A549 (cell line): Measurements from ENCODE around the gene FRYL. TPM values are rescaled to one million over a fixed set of nuclear protein-coding genes. Genes with fewer than 3 reads are reported as not detected.

Source experiments
- ATAC-seq, 2 experiments: fragments of 200-7000 bp in 1 of 2; fragments of >200 bp in 1 of 2; cut with Nextera tagmentation in 1 of 2; cut with Tn5 transposase in 1 of 2; 3 replicates each; pipeline versions ENCODE4 v1.8.0 to v1.9.1; 2018 to 2020; ENCODE audit warnings: mild to moderate bottlenecking in 1 of 2, moderate library complexity in 1 of 2
- CTCF ChIA-PET: fragments of 300-600 bp; sonication (Branson Sonifier 250); formaldehyde crosslinking; extraction: SDS; loops from one replicate; lab custom pipeline; 2021; ENCODE audit warnings: antibody characterized with exemption, inconsistent platforms; lab: Yijun Ruan, JAX
- POLR2A ChIA-PET: fragments of 350-600 bp; formaldehyde crosslinking; extraction: SDS; loops from one replicate; lab custom pipeline; 2021; ENCODE audit warnings: antibody characterized with exemption, inconsistent platforms; lab: Yijun Ruan, JAX
- DNase-seq, 2 experiments: peaks; one replicate each; pipeline versions ENCODE4 v3.0.0 to v3.0.0-alpha.2; 2011 to 2016; ENCODE audit warnings: low read depth in 1 of 2, low spot score in 1 of 2
- FAIRE-seq: peaks from 2 replicates; lab custom pipeline; 2011; peaks lifted over from hg19 to GRCh38; lab: Jason Lieb, UNC
- H3K27ac ChIP-seq, 2 experiments: fragments of >200 bp; sonication (Bioruptor Twin); formaldehyde crosslinking; 3 replicates each; pipeline ENCODE4 v1.5.1; 2016 to 2017
- H3K4me1 ChIP-seq: fragments of >200 bp; sonication (Bioruptor Twin); formaldehyde crosslinking; 3 replicates; pipeline ENCODE4 v1.6.1; 2016
- H3K4me2 ChIP-seq: fragments of >200 bp; sonication (Bioruptor Twin); formaldehyde crosslinking; 3 replicates; pipeline ENCODE4 v1.6.1; 2016
- H3K4me3 ChIP-seq: fragments of >200 bp; sonication (Bioruptor Twin); formaldehyde crosslinking; 3 replicates; pipeline ENCODE4 v1.5.1; 2016
- H3K9me3 ChIP-seq: fragments of >200 bp; sonication (Bioruptor Twin); formaldehyde crosslinking; 3 replicates; pipeline ENCODE4 v1.6.1; 2016
- CEBPB ChIP-seq, 2 experiments: fragments of >200 bp in 1 of 2; sonication (Bioruptor Twin) in 1 of 2; formaldehyde crosslinking in 1 of 2; IDR thresholded peaks; 2 replicates each; pipeline ENCODE4 v1.6.1; 2012 to 2016
- CHD4 ChIP-seq: fragments of 200-600 bp; sonication (generic); IDR thresholded peaks from 2 replicates; pipeline ENCODE4 v1.6.1; 2016; ENCODE audit warnings: antibody characterized with exemption, mild to moderate bottlenecking, borderline replicate concordance
- EHF ChIP-seq: fragments of 250-450 bp; sonication (Bioruptor Pico); IDR thresholded peaks from 2 replicates; pipeline ENCODE4 v1.5.0; 2020; ENCODE audit warnings: mild to moderate bottlenecking
- EHMT2 ChIP-seq: fragments of 200-600 bp; sonication (generic); IDR thresholded peaks from 2 replicates; pipeline ENCODE4 v1.6.1; 2016; ENCODE audit warnings: antibody characterized with exemption, low read depth, mild to moderate bottlenecking, moderate library complexity
- ESRRA ChIP-seq: fragments of 150-350 bp; IDR thresholded peaks from 2 replicates; pipeline ENCODE4 v1.6.1; 2014; ENCODE audit warnings: mild to moderate bottlenecking, low read length, borderline replicate concordance
- FOSB ChIP-seq: fragments of 250-450 bp; sonication (Bioruptor Pico); IDR thresholded peaks from 2 replicates; pipeline ENCODE4 v1.5.0; 2020; ENCODE audit warnings: mild to moderate bottlenecking, moderate library complexity
- FOSL2 ChIP-seq, 2 experiments: fragments of 450-650 bp in 1 of 2; fragments of >200 bp in 1 of 2; sonication (Bioruptor Twin) in 1 of 2; formaldehyde crosslinking; IDR thresholded peaks; 2 replicates each; pipeline versions ENCODE4 v1.5.0 to v1.6.1; 2016 to 2020; ENCODE audit warnings: mild to moderate bottlenecking in 1 of 2, moderate library complexity in 1 of 2
- GATA3 ChIP-seq: IDR thresholded peaks from 2 replicates; pipeline ENCODE4 v1.6.1; 2012; ENCODE audit warnings: borderline replicate concordance
- KDM1A ChIP-seq: fragments of 200-600 bp; sonication (generic); IDR thresholded peaks from 2 replicates; pipeline ENCODE4 v1.6.1; 2016; ENCODE audit warnings: low read depth, mild to moderate bottlenecking
- MAFK ChIP-seq: fragments of 450-650 bp; IDR thresholded peaks from 2 replicates; pipeline ENCODE4 v1.6.1; 2014; ENCODE audit not compliant: partially characterized antibody
- MAZ ChIP-seq: fragments of 150-350 bp; IDR thresholded peaks from 2 replicates; pipeline ENCODE4 v1.6.1; 2014; ENCODE audit warnings: antibody characterized with exemption, low read depth, low read length, borderline replicate concordance
- NPAS2 ChIP-seq: fragments of 250-450 bp; sonication (Bioruptor Pico); IDR thresholded peaks from 2 replicates; pipeline ENCODE4 v1.8.0; 2022; ENCODE audit warnings: mild to moderate bottlenecking, moderate library complexity, borderline replicate concordance
- NR3C1 ChIP-seq: fragments of >200 bp; sonication (Bioruptor Twin); formaldehyde crosslinking; IDR thresholded peaks from 3 replicates; pipeline ENCODE4 v1.6.1; 2017
- PHF8 ChIP-seq: fragments of 200-600 bp; sonication (generic); IDR thresholded peaks from 2 replicates; pipeline ENCODE4 v1.6.1; 2016; ENCODE audit warnings: low read depth, mild to moderate bottlenecking, antibody characterized with exemption, moderate library complexity, borderline replicate concordance
- POLR2A ChIP-seq: IDR thresholded peaks from 2 replicates; pipeline ENCODE4 v1.6.1; 2012; ENCODE audit warnings: mild to moderate bottlenecking, low read length
- SMC3 ChIP-seq: fragments of >200 bp; sonication (Bioruptor Twin); formaldehyde crosslinking; IDR thresholded peaks from 3 replicates; pipeline ENCODE4 v1.6.1; 2018; ENCODE audit warnings: inconsistent platforms
- SREBF2 ChIP-seq: fragments of 450-650 bp; IDR thresholded peaks from 2 replicates; pipeline ENCODE4 v1.6.1; 2014; ENCODE audit warnings: mild to moderate bottlenecking, moderate library complexity
- ZC3H11A ChIP-seq: fragments of 450-650 bp; IDR thresholded peaks from 2 replicates; pipeline ENCODE4 v1.6.1; 2014; ENCODE audit warnings: antibody characterized with exemption, mild to moderate bottlenecking
- ZFP36 ChIP-seq: fragments of 450-650 bp; IDR thresholded peaks from 2 replicates; pipeline ENCODE4 v1.6.1; 2014; ENCODE audit warnings: borderline replicate concordance; ENCODE audit not compliant: partially characterized antibody
- ZNF302 ChIP-seq: fragments of 250-450 bp; sonication (Bioruptor Pico); IDR thresholded peaks from 2 replicates; pipeline ENCODE4 v1.9.0; 2021; ENCODE audit warnings: inconsistent platforms, mild to moderate bottlenecking, moderate library complexity
- WGBS: methylation state at CpG from one replicate; pipeline ENCODE4 v1.1.6; 2017; ENCODE audit errors: missing lambda C conversion rate; 5-methylcytosine and 5-hydroxymethylcytosine counted together
- polyA plus RNA-seq, 4 experiments: library from polyadenylated mRNA; depleted of rRNA in 3 of 4; stranded (reverse); fragments of >200 nt; fragmentation: RNase III in 1 of 4; extraction: RNeasy Plus Mini Kit Qiagen cat#74134 plus additional on column Dnase treatment in 1 of 4; gene quantifications; 2 replicates in 3 of 4; 3 replicates in 1 of 4; pipeline ENCODE4 v1.2.3, GENCODE V29; 2011 to 2017
- TF ChIP-seq, protein P1 (sequence below): fragments of 200-600 bp; sonication (generic); IDR thresholded peaks from 2 replicates; pipeline ENCODE4 v1.6.1; 2016; ENCODE audit warnings: antibody characterized with exemption, mild to moderate bottlenecking, moderate library complexity
- TF ChIP-seq, protein P2 (sequence below): fragments of 250-450 bp; sonication (Bioruptor Pico); IDR thresholded peaks from 2 replicates; pipeline ENCODE4 v1.5.0; 2020; ENCODE audit warnings: low read depth, mild to moderate bottlenecking, moderate library complexity
- TF ChIP-seq, protein P3 (sequence below): fragments of 250-450 bp; sonication (Bioruptor Pico); IDR thresholded peaks from 2 replicates; pipeline ENCODE4 v1.5.0; 2021; ENCODE audit warnings: mild to moderate bottlenecking, moderate library complexity, borderline replicate concordance
- TF ChIP-seq, protein P4 (sequence below): fragments of 150-350 bp; IDR thresholded peaks from 2 replicates; pipeline ENCODE4 v1.6.1; 2014; ENCODE audit warnings: low read depth, mild to moderate bottlenecking, low read length
- TF ChIP-seq, protein P5 (sequence below): fragments of >200 bp; sonication (Bioruptor Twin); formaldehyde crosslinking; IDR thresholded peaks from 3 replicates; pipeline ENCODE4 v1.6.1; 2016

Gene FRYL
- polyA plus RNA-seq, 2 of the 4 experiments (the other 2 are of a cell fraction), result 7.1 to 21.1 TPM

DNA sequence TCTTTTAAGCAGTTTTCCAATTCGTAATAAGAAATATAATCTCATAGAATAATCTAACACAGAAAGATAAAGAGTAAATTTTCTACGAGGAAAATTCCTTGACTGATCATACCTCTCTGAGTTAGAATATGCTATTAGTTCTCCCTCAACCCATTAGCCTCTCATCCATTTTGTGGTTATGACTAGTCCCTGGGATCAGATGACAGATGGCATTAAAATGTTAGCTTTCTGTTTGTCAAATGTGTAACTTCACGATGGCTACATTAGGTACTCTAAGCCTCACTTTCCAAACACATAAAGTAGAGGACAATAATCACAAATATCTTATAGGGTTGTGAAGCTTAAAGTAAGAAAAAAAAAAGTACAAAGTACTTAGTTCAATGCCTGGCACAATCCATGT lies 177.9 kb downstream of the FRYL start:
- H3K4me3 ChIP-seq, result no peak overlapping the region
- H3K4me1 ChIP-seq, result peaks cover 26% of the 10 kb centered on the region
- TF ChIP-seq POLR2A (no peak), EHMT2 (no peak), KDM1A (no peak), ZFP36 (no peak), CHD4 (no peak), ESRRA (no peak), PHF8 (no peak), NPAS2 (CRISPR knock-in tag) (no peak), ZC3H11A (no peak), GATA3 (no peak), NR3C1 (no peak), SREBF2 (no peak), MAZ (no peak)
- TF ChIP-seq, protein P1, sequence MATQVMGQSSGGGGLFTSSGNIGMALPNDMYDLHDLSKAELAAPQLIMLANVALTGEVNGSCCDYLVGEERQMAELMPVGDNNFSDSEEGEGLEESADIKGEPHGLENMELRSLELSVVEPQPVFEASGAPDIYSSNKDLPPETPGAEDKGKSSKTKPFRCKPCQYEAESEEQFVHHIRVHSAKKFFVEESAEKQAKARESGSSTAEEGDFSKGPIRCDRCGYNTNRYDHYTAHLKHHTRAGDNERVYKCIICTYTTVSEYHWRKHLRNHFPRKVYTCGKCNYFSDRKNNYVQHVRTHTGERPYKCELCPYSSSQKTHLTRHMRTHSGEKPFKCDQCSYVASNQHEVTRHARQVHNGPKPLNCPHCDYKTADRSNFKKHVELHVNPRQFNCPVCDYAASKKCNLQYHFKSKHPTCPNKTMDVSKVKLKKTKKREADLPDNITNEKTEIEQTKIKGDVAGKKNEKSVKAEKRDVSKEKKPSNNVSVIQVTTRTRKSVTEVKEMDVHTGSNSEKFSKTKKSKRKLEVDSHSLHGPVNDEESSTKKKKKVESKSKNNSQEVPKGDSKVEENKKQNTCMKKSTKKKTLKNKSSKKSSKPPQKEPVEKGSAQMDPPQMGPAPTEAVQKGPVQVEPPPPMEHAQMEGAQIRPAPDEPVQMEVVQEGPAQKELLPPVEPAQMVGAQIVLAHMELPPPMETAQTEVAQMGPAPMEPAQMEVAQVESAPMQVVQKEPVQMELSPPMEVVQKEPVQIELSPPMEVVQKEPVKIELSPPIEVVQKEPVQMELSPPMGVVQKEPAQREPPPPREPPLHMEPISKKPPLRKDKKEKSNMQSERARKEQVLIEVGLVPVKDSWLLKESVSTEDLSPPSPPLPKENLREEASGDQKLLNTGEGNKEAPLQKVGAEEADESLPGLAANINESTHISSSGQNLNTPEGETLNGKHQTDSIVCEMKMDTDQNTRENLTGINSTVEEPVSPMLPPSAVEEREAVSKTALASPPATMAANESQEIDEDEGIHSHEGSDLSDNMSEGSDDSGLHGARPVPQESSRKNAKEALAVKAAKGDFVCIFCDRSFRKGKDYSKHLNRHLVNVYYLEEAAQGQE, result no peak
- TF ChIP-seq, protein P2, sequence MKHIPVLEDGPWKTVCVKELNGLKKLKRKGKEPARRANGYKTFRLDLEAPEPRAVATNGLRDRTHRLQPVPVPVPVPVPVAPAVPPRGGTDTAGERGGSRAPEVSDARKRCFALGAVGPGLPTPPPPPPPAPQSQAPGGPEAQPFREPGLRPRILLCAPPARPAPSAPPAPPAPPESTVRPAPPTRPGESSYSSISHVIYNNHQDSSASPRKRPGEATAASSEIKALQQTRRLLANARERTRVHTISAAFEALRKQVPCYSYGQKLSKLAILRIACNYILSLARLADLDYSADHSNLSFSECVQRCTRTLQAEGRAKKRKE (CRISPR knock-in tag), result no peak
- TF ChIP-seq, protein P3, sequence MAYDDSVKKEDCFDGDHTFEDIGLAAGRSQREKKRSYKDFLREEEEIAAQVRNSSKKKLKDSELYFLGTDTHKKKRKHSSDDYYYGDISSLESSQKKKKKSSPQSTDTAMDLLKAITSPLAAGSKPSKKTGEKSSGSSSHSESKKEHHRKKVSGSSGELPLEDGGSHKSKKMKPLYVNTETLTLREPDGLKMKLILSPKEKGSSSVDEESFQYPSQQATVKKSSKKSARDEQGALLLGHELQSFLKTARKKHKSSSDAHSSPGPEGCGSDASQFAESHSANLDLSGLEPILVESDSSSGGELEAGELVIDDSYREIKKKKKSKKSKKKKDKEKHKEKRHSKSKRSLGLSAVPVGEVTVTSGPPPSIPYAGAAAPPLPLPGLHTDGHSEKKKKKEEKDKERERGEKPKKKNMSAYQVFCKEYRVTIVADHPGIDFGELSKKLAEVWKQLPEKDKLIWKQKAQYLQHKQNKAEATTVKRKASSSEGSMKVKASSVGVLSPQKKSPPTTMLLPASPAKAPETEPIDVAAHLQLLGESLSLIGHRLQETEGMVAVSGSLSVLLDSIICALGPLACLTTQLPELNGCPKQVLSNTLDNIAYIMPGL (CRISPR knock-in tag), result no peak
- TF ChIP-seq, protein P4, sequence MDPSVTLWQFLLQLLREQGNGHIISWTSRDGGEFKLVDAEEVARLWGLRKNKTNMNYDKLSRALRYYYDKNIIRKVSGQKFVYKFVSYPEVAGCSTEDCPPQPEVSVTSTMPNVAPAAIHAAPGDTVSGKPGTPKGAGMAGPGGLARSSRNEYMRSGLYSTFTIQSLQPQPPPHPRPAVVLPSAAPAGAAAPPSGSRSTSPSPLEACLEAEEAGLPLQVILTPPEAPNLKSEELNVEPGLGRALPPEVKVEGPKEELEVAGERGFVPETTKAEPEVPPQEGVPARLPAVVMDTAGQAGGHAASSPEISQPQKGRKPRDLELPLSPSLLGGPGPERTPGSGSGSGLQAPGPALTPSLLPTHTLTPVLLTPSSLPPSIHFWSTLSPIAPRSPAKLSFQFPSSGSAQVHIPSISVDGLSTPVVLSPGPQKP, result no peak
- TF ChIP-seq, protein P5, sequence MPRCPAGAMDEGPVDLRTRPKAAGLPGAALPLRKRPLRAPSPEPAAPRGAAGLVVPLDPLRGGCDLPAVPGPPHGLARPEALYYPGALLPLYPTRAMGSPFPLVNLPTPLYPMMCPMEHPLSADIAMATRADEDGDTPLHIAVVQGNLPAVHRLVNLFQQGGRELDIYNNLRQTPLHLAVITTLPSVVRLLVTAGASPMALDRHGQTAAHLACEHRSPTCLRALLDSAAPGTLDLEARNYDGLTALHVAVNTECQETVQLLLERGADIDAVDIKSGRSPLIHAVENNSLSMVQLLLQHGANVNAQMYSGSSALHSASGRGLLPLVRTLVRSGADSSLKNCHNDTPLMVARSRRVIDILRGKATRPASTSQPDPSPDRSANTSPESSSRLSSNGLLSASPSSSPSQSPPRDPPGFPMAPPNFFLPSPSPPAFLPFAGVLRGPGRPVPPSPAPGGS, result no peak
- ATAC-seq (no peak), DNase-seq (no peak), FAIRE-seq (no peak)
- H3K9me3 ChIP-seq, result no peaks in the 10 kb centered on the region
- WGBS, result 51% methylated on average over 3 of the region's 3 CpGs
- H3K4me2 ChIP-seq, result peak overlapping the region; percentile 68; the same call in 2 of the 3 replicates
- POLR2A ChIA-PET, result no interaction called here
- CTCF ChIA-PET, result no interaction called here
- peak overlapping the region in 1 of 2 experiments; percentile 33; a peak in 1 of 6 replicates for H3K27ac ChIP-seq

DNA sequence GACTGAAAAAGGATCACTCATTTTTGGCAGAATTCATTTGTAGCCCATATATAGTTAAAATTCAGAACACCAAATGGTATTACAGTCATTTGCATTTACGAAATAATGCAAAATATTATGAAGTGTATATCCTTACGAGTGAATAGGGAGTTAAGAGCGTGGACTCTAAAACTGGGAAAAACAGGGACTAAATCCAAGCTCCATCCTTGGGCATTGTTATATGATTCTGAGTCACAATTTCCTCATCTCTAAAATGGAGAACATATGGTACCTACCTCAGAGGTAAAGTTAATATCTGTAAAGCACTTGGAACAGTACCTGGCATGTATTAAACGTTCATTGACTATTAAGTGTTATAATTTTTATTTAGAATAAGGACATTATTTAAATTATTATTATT lies 183.7 kb downstream of the FRYL start:
- ChIA-PET CTCF (interaction anchor here (1.3 kb wide), 1 partner anchor 18 kb away, joined by 5 read pairs; no protein-coding TSS in a partner anchor), POLR2A (no interaction called here)
- no peak for FAIRE-seq
- TF ChIP-seq, protein P2 (CRISPR knock-in tag), result no peak
- TF ChIP-seq MAFK (no peak), EHF (no peak), ESRRA (no peak), SREBF2 (no peak), SMC3 (no peak), FOSB (no peak), MAZ (no peak), NPAS2 (CRISPR knock-in tag) (no peak), ZFP36 (no peak), FOSL2 (IDR thresholded peaks at IDR 0.05) (no peak), FOSL2 (CRISPR knock-in tag; IDR thresholded peaks at IDR 0.05) (no peak), ZNF302 (CRISPR knock-in tag) (no peak), CEBPB (IDR thresholded peaks at IDR 0.05) (no peak)

More for the DNA sequence above, 183.7 kb downstream of the FRYL start:
- no peaks in the 10 kb centered on the region for H3K4me1 ChIP-seq
- H3K4me3 ChIP-seq, result no peak overlapping the region
- no peaks in the 10 kb centered on the region for H3K9me3 ChIP-seq
- DNase-seq (no peak), ATAC-seq (no peak)
- H3K27ac ChIP-seq, result no peak overlapping the region
- H3K4me2 ChIP-seq, result no peak overlapping the region
- 86% methylated on average over 4 of the region's 4 CpGs for WGBS
